ENCODE results near the gene PDGFB.

The PDGFB gene

GRCh38 chr22:39263626-39264348, 19.0 kb upstream of the PDGFB start:
- H3K27ac ChIP-seq = no peak overlapping the region
- no peaks in the 10 kb centered on the region for H3K9me3 ChIP-seq (ENCODE audit: severe bottlenecking)
- no peak for DNase-seq
- H3K4me3 ChIP-seq (ENCODE audit: low read depth, low read length) = no peak overlapping the region
- no peaks in the 10 kb centered on the region for H3K36me3 ChIP-seq
- TF ChIP-seq CTCF (IDR thresholded peaks at IDR 0.05; ENCODE audit: low read depth, low read length) = no peak
- no peaks in the 10 kb centered on the region for H3K27me3 ChIP-seq (ENCODE audit: insufficient read depth, low read depth, severe bottlenecking)

- no peaks in the 10 kb centered on the region for H3K36me3 ChIP-seq
- no peak for DNase-seq
- H3K27ac ChIP-seq = no peak overlapping the region
- no peak for TF ChIP-seq CTCF (IDR thresholded peaks at IDR 0.05; ENCODE audit: low read depth, low read length)
- no peak overlapping the region for H3K4me3 ChIP-seq (ENCODE audit: low read depth, low read length)
- H3K27me3 ChIP-seq (ENCODE audit: insufficient read depth, low read depth, severe bottlenecking) = no peaks in the 10 kb centered on the region
- H3K9me3 ChIP-seq (ENCODE audit: severe bottlenecking) = no peaks in the 10 kb centered on the region
These were observed 14.9 kb upstream of the PDGFB start for GRCh38 chr22:39259666-39260065.

GRCh38 chr22:39257901-39258475, 13.2 kb upstream of the PDGFB start:
- no peak overlapping the region for H3K27ac ChIP-seq
- no peaks in the 10 kb centered on the region for H3K27me3 ChIP-seq (ENCODE audit: insufficient read depth, low read depth, severe bottlenecking)
- no peaks in the 10 kb centered on the region for H3K9me3 ChIP-seq (ENCODE audit: severe bottlenecking)
- no peak for DNase-seq
- no peak for TF ChIP-seq CTCF (IDR thresholded peaks at IDR 0.05; ENCODE audit: low read depth, low read length)
- no peak overlapping the region for H3K4me3 ChIP-seq (ENCODE audit: low read depth, low read length)
- no peaks in the 10 kb centered on the region for H3K36me3 ChIP-seq

GRCh38 chr22:39256979-39257378, 12.2 kb upstream of the PDGFB start:
- Histone ChIP-seq H3K27me3 (ENCODE audit: insufficient read depth, low read depth, severe bottlenecking) (no peaks in the 10 kb centered on the region), H3K27ac (no peak overlapping the region), H3K4me3 (ENCODE audit: low read depth, low read length) (no peak overlapping the region), H3K9me3 (ENCODE audit: severe bottlenecking) (no peaks in the 10 kb centered on the region), H3K36me3 (no peaks in the 10 kb centered on the region)
- no peak for DNase-seq
- TF ChIP-seq CTCF (IDR thresholded peaks at IDR 0.05; ENCODE audit: low read depth, low read length) = no peak

- no peaks in the 10 kb centered on the region for H3K36me3 ChIP-seq
- TF ChIP-seq CTCF (IDR thresholded peaks at IDR 0.05; ENCODE audit: low read depth, low read length) = no peak
- no peak overlapping the region for H3K27ac ChIP-seq
- no peaks in the 10 kb centered on the region for H3K27me3 ChIP-seq (ENCODE audit: insufficient read depth, low read depth, severe bottlenecking)
- DNase-seq = no peak
- H3K9me3 ChIP-seq (ENCODE audit: severe bottlenecking) = no peaks in the 10 kb centered on the region
- no peak overlapping the region for H3K4me3 ChIP-seq (ENCODE audit: low read depth, low read length)
These were observed 11.4 kb upstream of the PDGFB start for GRCh38 chr22:39256186-39256552.
